Thyroid gland (tissue), 4 donors: Measurements from ENCODE around the gene ACTR1A.

ENCODE experiments used
- POLR2A ChIP-seq, 2 donors: fragments of 450-650 bp; IDR thresholded peaks; one replicate each; pipeline ENCODE4 v1.6.1; 2017; ENCODE audit warnings: antibody characterized with exemption in 2 of 2, mild to moderate bottlenecking in 2 of 2, moderate library complexity in 1 of 2
- TF ChIP-seq, protein P1 (sequence below), 6 experiments: fragments of 200-600 bp in 3 of 6; fragments of 450-650 bp in 3 of 6; sonication (generic) in 3 of 6; IDR thresholded peaks; one replicate each; pipeline ENCODE4 v1.5.1; 2016 to 2019; ENCODE audit warnings: antibody characterized with exemption in 6 of 6, mild to moderate bottlenecking in 2 of 6, inconsistent platforms in 1 of 6, moderate library complexity in 1 of 6

DNA sequence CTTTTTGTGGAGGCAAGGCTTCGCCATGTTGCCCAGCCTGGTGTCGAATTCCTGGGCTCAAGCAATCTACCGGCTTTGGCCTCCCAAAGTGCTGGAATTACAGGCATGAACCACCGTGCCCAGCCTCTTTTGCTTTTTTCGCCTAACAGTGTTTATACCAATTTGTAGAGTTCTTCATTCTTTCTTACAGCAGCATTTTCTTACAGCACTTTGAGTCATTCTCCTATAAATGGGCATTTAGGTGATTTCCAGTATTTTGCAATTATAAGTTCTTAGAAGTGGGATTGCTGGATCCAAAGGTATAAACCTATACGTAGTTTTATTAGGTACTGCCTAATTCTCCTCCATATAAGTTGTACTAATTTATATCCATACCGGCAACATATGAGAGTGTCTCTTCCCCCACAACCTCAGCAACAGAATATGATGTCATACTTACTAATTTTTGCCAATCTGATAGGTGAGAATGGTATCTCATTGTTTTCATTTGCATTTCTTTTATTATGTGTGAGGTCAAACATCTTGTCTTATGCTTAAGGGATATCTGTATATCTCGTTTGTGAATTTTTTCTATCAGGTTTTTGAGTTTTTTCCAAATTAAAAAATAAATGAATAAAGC lies 40.4 kb upstream of the ACTR1A start:
- TF ChIP-seq, protein P1, sequence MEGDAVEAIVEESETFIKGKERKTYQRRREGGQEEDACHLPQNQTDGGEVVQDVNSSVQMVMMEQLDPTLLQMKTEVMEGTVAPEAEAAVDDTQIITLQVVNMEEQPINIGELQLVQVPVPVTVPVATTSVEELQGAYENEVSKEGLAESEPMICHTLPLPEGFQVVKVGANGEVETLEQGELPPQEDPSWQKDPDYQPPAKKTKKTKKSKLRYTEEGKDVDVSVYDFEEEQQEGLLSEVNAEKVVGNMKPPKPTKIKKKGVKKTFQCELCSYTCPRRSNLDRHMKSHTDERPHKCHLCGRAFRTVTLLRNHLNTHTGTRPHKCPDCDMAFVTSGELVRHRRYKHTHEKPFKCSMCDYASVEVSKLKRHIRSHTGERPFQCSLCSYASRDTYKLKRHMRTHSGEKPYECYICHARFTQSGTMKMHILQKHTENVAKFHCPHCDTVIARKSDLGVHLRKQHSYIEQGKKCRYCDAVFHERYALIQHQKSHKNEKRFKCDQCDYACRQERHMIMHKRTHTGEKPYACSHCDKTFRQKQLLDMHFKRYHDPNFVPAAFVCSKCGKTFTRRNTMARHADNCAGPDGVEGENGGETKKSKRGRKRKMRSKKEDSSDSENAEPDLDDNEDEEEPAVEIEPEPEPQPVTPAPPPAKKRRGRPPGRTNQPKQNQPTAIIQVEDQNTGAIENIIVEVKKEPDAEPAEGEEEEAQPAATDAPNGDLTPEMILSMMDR (IDR thresholded peaks at IDR 0.05): no peak
- TF ChIP-seq POLR2A (IDR thresholded peaks at IDR 0.05): no peak
